ENCODE data around the gene PLCD3.

DNA sequence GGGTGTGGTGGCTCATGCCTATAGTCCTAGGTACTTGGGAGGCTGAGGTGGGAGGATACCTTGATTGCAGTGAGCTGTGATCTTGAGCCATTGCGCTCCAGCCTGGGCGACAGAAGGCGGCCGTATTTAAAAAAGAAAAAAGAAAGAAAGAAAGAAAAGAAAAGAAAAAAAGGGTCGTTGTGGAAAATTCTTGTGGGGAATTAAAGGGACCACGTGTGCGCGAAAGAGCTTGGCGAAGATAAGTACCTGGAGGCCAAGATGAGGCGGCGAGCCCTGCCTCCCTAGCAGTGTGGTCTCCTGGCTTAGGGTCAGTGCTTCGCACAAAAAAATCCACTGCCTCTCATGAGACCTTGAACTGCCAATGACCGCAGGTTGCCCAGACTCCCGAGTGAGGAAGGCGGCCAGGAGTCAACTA lies 71.9 kb downstream of the PLCD3 start:
- TF ChIP-seq CTCF (IDR thresholded peaks at IDR 0.05) (no peak), POLR2A (IDR thresholded peaks at IDR 0.05) (no peak)
